Pancreas (tissue), 10 donors: ENCODE results near the gene ZER1. TPM values are rescaled to one million over a fixed set of nuclear protein-coding genes. Genes with fewer than 3 reads are reported as not detected.
A peak's percentile ranks its signal among the peaks of the same experiment; 100 is the strongest.
"Not testable (repeated sequence)": the region's sequence is repeated elsewhere in the genome, so short reads cannot be mapped to it uniquely, and the experiment has no call there.

ENCODE experiments used
- ATAC-seq, 4 donors: fragments of 200-7000 bp; cut with Tn5 transposase; one replicate each; pipeline versions ENCODE4 v1.8.0 to v1.9.1; 2020; ENCODE audit warnings: mild to moderate bottlenecking in 4 of 4, moderate library complexity in 4 of 4
- DNase-seq, 6 donors: peaks; one replicate each; pipeline ENCODE4 v3.0.0-alpha.2; 2020
- FAIRE-seq: peaks from 2 replicates; lab custom pipeline; 2012; peaks lifted over from hg19 to GRCh38; lab: Jason Lieb, UNC
- H3K27ac ChIP-seq, 4 donors: fragments of 200-600 bp; sonication (generic); 1 replicate in 3 of 4; 2 replicates in 1 of 4; pipeline versions ENCODE4 v1.5.0 to v1.8.0; 2020
- H3K27me3 ChIP-seq, 4 donors: fragments of 200-600 bp; one replicate each; pipeline ENCODE4 v1.8.0; 2021
- H3K36me3 ChIP-seq, 3 donors: fragments of 200-600 bp; sonication (generic) in 1 of 3; one replicate each; pipeline versions ENCODE4 v1.5.0 to v1.8.0; 2020 to 2021
- H3K4me1 ChIP-seq, 3 donors: fragments of 200-600 bp; one replicate each; pipeline ENCODE4 v1.8.0; 2021
- H3K4me3 ChIP-seq, 4 donors: fragments of 200-600 bp; sonication (generic) in 2 of 4; one replicate each; pipeline versions ENCODE4 v1.5.0 to v1.8.0; 2020 to 2021
- H3K9me3 ChIP-seq, 4 donors: fragments of 200-600 bp; one replicate each; pipeline ENCODE4 v1.8.0; 2021
- CTCF ChIP-seq, 4 donors: fragments of 200-600 bp; sonication (generic) in 3 of 4; IDR thresholded peaks; one replicate each; pipeline versions ENCODE4 v1.5.0 to v1.8.0; 2021; ENCODE audit warnings: antibody characterized with exemption in 4 of 4
- WGBS, 2 donors: extraction: QIAGEN DNeasy Blood & Tissue Kit; methylation state at CpG; one replicate each; pipeline ENCODE4 v1.1.7; 2013; 5-methylcytosine and 5-hydroxymethylcytosine counted together
- intact Hi-C, 3 donors: fragments of 100-400 bp; cut with DNase I; formaldehyde crosslinking; loops; one replicate each; pipeline versions ENCODE4 v1.11.1 to v1.14.2; 2022
- polyA plus RNA-seq, 2 donors: library from polyadenylated mRNA; stranded (reverse); fragments of 200-250 nt; gene quantifications; one replicate each; pipeline ENCODE4 v1.2.3, GENCODE V29; 2013
- total RNA-seq, 6 donors: library from RNA; stranded (reverse); fragmentation: NEBNext Ultra II Directional in 4 of 6; extraction: Animal tissue kit (Norgen Biotek cat#: 25700) in 4 of 6; gene quantifications; one replicate each; pipeline versions ENCODE4 v1.2.1 to v1.2.4, GENCODE V29; 2021 to 2023
- donor health status: healthy with polysubstance abuse.
- donor health status: DM: no; HTN: no; CAD: no; lungs with moderate emphysema.
- donor health status: DM: no; HTN: no; CAD: no.
- donor health status: control.
- donor health status: control.
- donor health status: Bipolar disorder and iron deficiency.
- donor health status: DM: yes; HTN: yes; CAD: no.
- donor health status: DM: no; HTN: no; CAD: no.
- donor health status: DM: no; HTN: no; CAD: no.
- donor health status: DM: yes; HTN: yes; CAD: no.

Gene ZER1
- total and polyA plus RNA-seq, 8 donors = 15.8 to 23.4 (median 17.9) TPM

- FAIRE-seq = no peak
These were observed 13.7 kb upstream of the ZER1 start for GRCh38 chr9:128785427-128785826.

GRCh38 chr9:128782669-128783068, 10.9 kb upstream of the ZER1 start:
- intact Hi-C loops = no loop called here
- Histone ChIP-seq H3K9me3 (no peaks in the 10 kb centered on the region), H3K36me3 (no peaks in the 10 kb centered on the region), H3K4me1 (no peaks in the 10 kb centered on the region), H3K27ac (no peak overlapping the region), H3K4me3 (no peak overlapping the region), H3K27me3 (no peaks in the 10 kb centered on the region)
- DNase-seq = no peak
- WGBS, 2 donors = 92 to 97% methylated on average over 1 of the region's 1 CpG
- no peak for FAIRE-seq
- TF ChIP-seq CTCF (IDR thresholded peaks at IDR 0.05) = no peak
- no peak for ATAC-seq

More at GRCh38 chr9:128785427-128785826, 13.7 kb upstream of the ZER1 start:
- DNase-seq (no peak), ATAC-seq (no peak)
- Histone ChIP-seq H3K4me3 (no peak overlapping the region), H3K36me3 (no peaks in the 10 kb centered on the region), H3K27me3 (no peaks in the 10 kb centered on the region), H3K27ac (no peak overlapping the region), H3K9me3 (no peaks in the 10 kb centered on the region), H3K4me1 (peaks cover 4 to 5% (median 4%) of the 10 kb centered on the region in 3 donors)
- TF ChIP-seq CTCF (IDR thresholded peaks at IDR 0.05) = no peak
- intact Hi-C loops = no loop called here
- 92 to 96% methylated on average over 6 of the region's 6 CpGs for WGBS, 2 donors

- H3K4me1 ChIP-seq = no peaks in the 10 kb centered on the region
- H3K27ac ChIP-seq = no peak overlapping the region
- FAIRE-seq = no peak
- no peak for ATAC-seq
- no peak overlapping the region for H3K4me3 ChIP-seq
- H3K27me3 ChIP-seq = no peaks in the 10 kb centered on the region
- intact Hi-C loops = no loop called here
- no peaks in the 10 kb centered on the region for H3K36me3 ChIP-seq
- H3K9me3 ChIP-seq = no peaks in the 10 kb centered on the region
- 79 to 80% methylated on average over 7 of the region's 7 CpGs for WGBS, 2 donors
- no peak for DNase-seq
- no peak for TF ChIP-seq CTCF (IDR thresholded peaks at IDR 0.05)
These were observed 9.7 kb upstream of the ZER1 start for GRCh38 chr9:128781187-128782070.

- H3K4me1 ChIP-seq, ATAC-seq, H3K9me3 ChIP-seq, H3K4me3 ChIP-seq, H3K27ac ChIP-seq, H3K36me3 ChIP-seq, FAIRE-seq, H3K27me3 ChIP-seq, intact Hi-C loops: not testable (repeated sequence)
- WGBS, 2 donors = 95 to 96% methylated on average over 16 to 27 of the region's 27 CpGs
- DNase-seq = peak in 1 of 6 donors; percentile 53
These were observed 8.4 kb upstream of the ZER1 start for GRCh38 chr9:128780093-128780492.

GRCh38 chr9:128774804-128775203, 3.1 kb upstream of the ZER1 start:
- peaks cover 0 to 8% (median 6%) of the 10 kb centered on the region in 3 donors for H3K4me1 ChIP-seq
- WGBS, 2 donors = 79 to 88% methylated on average over 1 of the region's 1 CpG
- no peak for ATAC-seq
- no peaks in the 10 kb centered on the region for H3K27me3 ChIP-seq
- TF ChIP-seq CTCF (IDR thresholded peaks at IDR 0.05) = no peak
- H3K27ac ChIP-seq = no peak overlapping the region
- no peaks in the 10 kb centered on the region for H3K36me3 ChIP-seq
- DNase-seq = no peak
- no peak overlapping the region for H3K4me3 ChIP-seq
- intact Hi-C loops = no loop called here
- FAIRE-seq = no peak
- H3K9me3 ChIP-seq = no peaks in the 10 kb centered on the region
